ENCODE measurements around the gene MAP3K12. TPM values are rescaled to one million over a fixed set of nuclear protein-coding genes. Genes with fewer than 3 reads are reported as not detected.
"Not testable (repeated sequence)": the region's sequence is repeated elsewhere in the genome, so short reads cannot be mapped to it uniquely, and the experiment has no call there.

Gene MAP3K12, protein sequence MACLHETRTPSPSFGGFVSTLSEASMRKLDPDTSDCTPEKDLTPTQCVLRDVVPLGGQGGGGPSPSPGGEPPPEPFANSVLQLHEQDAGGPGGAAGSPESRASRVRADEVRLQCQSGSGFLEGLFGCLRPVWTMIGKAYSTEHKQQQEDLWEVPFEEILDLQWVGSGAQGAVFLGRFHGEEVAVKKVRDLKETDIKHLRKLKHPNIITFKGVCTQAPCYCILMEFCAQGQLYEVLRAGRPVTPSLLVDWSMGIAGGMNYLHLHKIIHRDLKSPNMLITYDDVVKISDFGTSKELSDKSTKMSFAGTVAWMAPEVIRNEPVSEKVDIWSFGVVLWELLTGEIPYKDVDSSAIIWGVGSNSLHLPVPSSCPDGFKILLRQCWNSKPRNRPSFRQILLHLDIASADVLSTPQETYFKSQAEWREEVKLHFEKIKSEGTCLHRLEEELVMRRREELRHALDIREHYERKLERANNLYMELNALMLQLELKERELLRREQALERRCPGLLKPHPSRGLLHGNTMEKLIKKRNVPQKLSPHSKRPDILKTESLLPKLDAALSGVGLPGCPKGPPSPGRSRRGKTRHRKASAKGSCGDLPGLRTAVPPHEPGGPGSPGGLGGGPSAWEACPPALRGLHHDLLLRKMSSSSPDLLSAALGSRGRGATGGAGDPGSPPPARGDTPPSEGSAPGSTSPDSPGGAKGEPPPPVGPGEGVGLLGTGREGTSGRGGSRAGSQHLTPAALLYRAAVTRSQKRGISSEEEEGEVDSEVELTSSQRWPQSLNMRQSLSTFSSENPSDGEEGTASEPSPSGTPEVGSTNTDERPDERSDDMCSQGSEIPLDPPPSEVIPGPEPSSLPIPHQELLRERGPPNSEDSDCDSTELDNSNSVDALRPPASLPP
- total RNA-seq = 10 to 100 TPM; 27.9 to 36.8 TPM

GRCh38 chr12:53499266-53500141 lies at the start of gene MAP3K12:
Gene MAP3K12 (minus strand): TSS chr12:53499458. CDS start chr12:53487391, 12,067 bp downstream.
- no peaks in the 10 kb centered on the region for H3K36me3 ChIP-seq
- H3K27ac ChIP-seq = peak within 1 kb of the TSS; percentile 98 to 99
- DNase-seq (ENCODE audit: low spot score) (no peak), ATAC-seq (ENCODE audit: insufficient number of reproducible peaks, low FRiP score, low read depth) (no peak)
- H3K4me1 ChIP-seq (ENCODE audit: control insufficient read depth in 1 of 2, low read depth in 2 of 2) = peaks cover 20 to 42% of the 10 kb centered on the region in 2 donors
- H3K4me3 ChIP-seq = peak within 1 kb of the TSS; percentile 87
- no peaks in the 10 kb centered on the region for H3K27me3 ChIP-seq (replicated peaks; ENCODE audit: insufficient read depth)
- no peaks in the 10 kb centered on the region for H3K9me3 ChIP-seq
- TF ChIP-seq, protein P1, sequence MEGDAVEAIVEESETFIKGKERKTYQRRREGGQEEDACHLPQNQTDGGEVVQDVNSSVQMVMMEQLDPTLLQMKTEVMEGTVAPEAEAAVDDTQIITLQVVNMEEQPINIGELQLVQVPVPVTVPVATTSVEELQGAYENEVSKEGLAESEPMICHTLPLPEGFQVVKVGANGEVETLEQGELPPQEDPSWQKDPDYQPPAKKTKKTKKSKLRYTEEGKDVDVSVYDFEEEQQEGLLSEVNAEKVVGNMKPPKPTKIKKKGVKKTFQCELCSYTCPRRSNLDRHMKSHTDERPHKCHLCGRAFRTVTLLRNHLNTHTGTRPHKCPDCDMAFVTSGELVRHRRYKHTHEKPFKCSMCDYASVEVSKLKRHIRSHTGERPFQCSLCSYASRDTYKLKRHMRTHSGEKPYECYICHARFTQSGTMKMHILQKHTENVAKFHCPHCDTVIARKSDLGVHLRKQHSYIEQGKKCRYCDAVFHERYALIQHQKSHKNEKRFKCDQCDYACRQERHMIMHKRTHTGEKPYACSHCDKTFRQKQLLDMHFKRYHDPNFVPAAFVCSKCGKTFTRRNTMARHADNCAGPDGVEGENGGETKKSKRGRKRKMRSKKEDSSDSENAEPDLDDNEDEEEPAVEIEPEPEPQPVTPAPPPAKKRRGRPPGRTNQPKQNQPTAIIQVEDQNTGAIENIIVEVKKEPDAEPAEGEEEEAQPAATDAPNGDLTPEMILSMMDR (IDR thresholded peaks at IDR 0.05) = peak; percentile 24

DNA sequence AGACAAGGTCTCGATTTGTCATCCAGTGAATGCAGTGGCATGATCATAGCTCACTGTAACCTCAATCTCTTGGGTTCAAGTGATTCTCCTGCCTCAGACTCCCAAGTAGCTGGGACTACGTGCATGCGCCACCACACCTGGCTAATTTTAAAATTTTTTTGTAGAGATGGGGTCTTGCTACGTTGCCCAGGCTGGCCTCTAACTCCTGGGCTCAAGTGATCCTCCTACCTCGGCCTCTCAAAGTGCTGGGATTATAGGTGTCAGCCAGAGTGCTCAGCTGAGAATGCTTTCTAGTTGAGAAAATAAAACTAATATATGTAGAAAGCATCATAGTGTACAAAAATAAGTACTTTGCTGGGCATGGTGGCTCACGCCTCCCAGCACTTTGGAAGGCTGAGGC lies 49.1 kb upstream of the MAP3K12 start:
- ATAC-seq (ENCODE audit: insufficient number of reproducible peaks, low FRiP score, low read depth); DNase-seq (ENCODE audit: low spot score): not testable (repeated sequence)
- peaks cover 30% of the 10 kb centered on the region for H3K36me3 ChIP-seq

DNA sequence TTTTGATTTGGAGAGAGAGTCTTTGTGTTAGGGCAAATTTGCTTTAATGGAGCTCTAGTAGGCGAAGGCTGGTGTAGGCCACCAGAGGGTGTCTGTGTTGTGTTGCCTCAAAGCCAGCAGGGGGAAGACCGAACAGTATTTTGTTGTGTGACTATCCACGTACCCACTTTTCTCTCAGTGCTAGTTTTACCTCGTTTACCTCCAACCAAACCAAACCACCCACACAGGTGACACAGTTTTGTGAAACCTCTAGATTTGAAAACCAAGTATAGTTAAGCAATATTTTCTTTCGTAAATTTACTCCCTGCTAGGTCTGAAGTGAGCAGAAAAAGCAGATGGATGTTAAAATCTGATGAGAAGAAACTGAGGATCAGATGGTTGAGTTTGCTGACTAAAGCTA lies 44.3 kb upstream of the MAP3K12 start:
- Histone ChIP-seq H3K9me3 (no peaks in the 10 kb centered on the region), H3K27me3 (replicated peaks; ENCODE audit: insufficient read depth) (no peaks in the 10 kb centered on the region), H3K27ac (peak overlapping the region; percentile 18 to 35), H3K4me3 (no peak overlapping the region), H3K36me3 (peaks cover 25% of the 10 kb centered on the region), H3K4me1 (ENCODE audit: control insufficient read depth in 1 of 2, low read depth in 2 of 2) (peaks cover 0 to 26% of the 10 kb centered on the region in 2 donors)
- peak; percentile 66 for ATAC-seq (ENCODE audit: insufficient number of reproducible peaks, low FRiP score, low read depth)
- no peak for DNase-seq (ENCODE audit: low spot score)
- TF ChIP-seq, protein P1 (IDR thresholded peaks at IDR 0.05) = peak; percentile 81

More for the DNA sequence above, 49.1 kb upstream of the MAP3K12 start:
- not testable (repeated sequence) for H3K27ac ChIP-seq; H3K27me3 ChIP-seq (replicated peaks; ENCODE audit: insufficient read depth); H3K9me3 ChIP-seq; H3K4me3 ChIP-seq
- H3K4me1 ChIP-seq (ENCODE audit: control insufficient read depth in 1 of 2, low read depth in 2 of 2) = peaks cover 0 to 23% of the 10 kb centered on the region in 2 donors

- Histone ChIP-seq H3K27ac (no peak overlapping the region), H3K36me3 (peaks cover 50% of the 10 kb centered on the region)
- no peak for ATAC-seq (ENCODE audit: insufficient number of reproducible peaks, low FRiP score, low read depth)
Observed at GRCh38 chr12:53539526-53539925, 40.3 kb upstream of the MAP3K12 start.

More at GRCh38 chr12:53539526-53539925, 40.3 kb upstream of the MAP3K12 start:
- Histone ChIP-seq H3K27me3 (replicated peaks; ENCODE audit: insufficient read depth) (no peaks in the 10 kb centered on the region), H3K9me3 (no peaks in the 10 kb centered on the region), H3K4me3 (no peak overlapping the region), H3K4me1 (ENCODE audit: control insufficient read depth in 1 of 2, low read depth in 2 of 2) (peaks cover 0 to 15% of the 10 kb centered on the region in 2 donors)
- no peak for DNase-seq (ENCODE audit: low spot score)
- TF ChIP-seq, protein P1 (IDR thresholded peaks at IDR 0.05) = no peak

All from thoracic aorta (tissue), 2 donors.